GM12891 (cell line): Measurements from ENCODE around the gene ARHGAP19.

Experiments
- POLR2A ChIP-seq: IDR thresholded peaks from 2 replicates; pipeline ENCODE4 v1.6.1; 2011; ENCODE audit warnings: low read depth, low read length, control low read depth
- POLR2AphosphoS5 ChIP-seq: IDR thresholded peaks from 2 replicates; pipeline ENCODE4 v1.6.1; 2011; ENCODE audit warnings: low read depth, low read length, control low read depth
- TAF1 ChIP-seq: IDR thresholded peaks from 2 replicates; pipeline ENCODE4 v1.6.1; 2011; ENCODE audit warnings: low read depth, low read length, control low read depth

GRCh38 chr10:97185326-97186058 lies 106.9 kb downstream of the ARHGAP19 start, which contains the start of gene SLIT1:
- no peak for TF ChIP-seq POLR2A
- no peak for TF ChIP-seq TAF1
- no peak for TF ChIP-seq POLR2AphosphoS5
